AML-193 (cell line): ENCODE results near the gene KCNQ1.

Experiments used
- DNase-seq, 2 experiments: peaks; one replicate each; lab custom pipeline; 2025; lab: John Stamatoyannopoulos, UW

Gene KCNQ1

GRCh38 chr11:2523821-2524391 lies 79.1 kb downstream of the KCNQ1 start:
- no peak for DNase-seq

GRCh38 chr11:2524446-2525165 lies 79.8 kb downstream of the KCNQ1 start:
- DNase-seq, result no peak

DNA sequence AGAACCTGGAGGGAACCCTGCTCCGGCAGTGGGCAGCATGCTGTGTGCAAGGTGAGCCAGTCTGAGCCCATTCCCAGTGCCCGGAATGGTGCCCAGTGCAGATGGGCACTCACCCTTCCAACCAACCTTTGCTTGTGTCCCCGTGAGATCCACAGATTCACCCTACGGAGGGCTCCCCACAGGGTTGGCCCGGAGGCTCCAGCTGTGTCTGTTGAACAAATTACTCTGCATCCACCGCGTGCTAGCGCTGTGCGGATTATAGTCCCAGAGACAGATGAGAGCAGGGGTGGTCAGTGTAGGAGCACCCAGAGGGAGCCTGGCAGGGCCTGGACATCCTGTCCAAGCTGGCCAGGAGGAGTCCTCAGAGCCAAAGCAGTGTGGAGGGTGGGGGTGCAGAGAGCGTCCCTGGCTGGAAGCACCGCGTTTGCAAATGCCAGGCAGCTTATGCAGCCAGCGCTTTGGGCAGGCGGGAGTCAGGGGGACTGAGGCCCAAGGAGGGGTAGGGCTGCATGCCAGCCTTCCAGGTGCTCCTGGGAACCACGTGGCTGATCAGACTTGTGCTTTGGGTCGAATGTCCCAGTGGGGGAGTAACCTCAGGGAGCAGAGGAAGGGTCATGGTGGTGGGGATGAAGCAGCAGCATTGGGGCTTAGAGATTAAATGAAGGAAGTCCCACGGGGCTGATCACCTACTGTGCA lies 80.5 kb downstream of the KCNQ1 start:
- DNase-seq, result no peak

DNA sequence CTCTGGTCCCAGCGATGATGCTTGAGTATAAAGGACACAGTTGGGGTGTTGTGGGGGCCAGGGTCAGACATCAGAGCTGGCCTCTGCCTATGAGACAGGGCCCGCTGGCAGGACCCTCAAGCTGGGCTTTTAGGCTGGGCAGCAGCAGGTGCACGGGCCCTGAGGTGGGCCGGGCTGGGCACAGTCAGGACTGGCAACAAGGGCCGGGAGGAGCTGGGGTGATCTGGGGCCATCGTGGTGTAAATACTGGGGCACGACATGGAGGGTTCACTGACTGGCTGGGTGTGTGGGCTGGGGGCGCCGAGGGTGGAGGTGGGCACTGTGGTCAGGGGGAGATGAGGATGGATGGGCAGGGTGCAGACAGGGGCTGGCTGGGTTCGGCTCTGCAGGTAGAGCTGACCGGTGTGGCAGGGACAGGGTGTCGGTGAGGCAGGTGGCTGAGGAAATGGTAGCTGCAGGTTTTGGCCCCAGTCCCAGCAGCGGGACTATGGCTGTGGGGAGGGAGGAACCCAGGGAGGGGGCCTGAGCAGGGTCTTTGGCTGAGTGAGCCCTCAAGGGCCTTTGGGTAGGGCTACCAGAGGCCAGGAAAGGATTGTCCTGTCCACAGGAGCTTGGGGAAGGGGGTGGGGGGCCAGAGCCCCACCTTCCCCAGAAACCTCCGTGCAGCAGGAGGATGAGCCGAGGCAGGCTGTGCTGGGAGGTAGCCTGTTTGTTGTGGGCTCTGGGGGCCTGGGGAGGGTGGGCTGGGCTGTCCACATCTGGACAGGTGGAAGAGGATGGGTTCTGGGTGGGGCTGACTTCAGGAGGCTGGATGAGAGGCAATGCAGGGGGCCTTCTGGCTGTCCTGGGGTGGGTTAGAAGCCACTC lies 81.4 kb downstream of the KCNQ1 start:
- no peak for DNase-seq

GRCh38 chr11:2526808-2527381 lies 82.1 kb downstream of the KCNQ1 start:
- DNase-seq, result no peak

GRCh38 chr11:2527621-2528291 lies 82.9 kb downstream of the KCNQ1 start:
- no peak for DNase-seq

GRCh38 chr11:2528301-2529050 lies 83.7 kb downstream of the KCNQ1 start:
- no peak for DNase-seq

DNA sequence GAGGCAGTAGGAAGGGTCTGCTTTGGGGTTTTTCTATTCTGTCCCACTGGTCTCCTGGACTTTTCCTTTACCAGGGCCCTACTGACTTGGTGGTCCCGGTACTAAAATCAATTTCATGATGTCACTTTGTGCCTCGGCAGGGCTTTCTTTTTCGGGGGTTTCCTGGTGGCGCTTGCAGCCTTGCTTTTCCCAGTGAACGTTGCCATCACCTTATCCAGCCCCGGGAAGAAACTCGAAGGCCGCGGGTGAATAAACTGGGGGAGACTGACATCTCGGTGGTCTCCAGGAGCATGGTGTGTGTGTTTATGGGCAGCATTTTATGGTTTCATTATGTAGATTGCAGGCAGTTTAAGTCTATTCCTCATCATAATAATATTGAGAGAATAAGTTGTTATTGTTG lies 84.4 kb downstream of the KCNQ1 start:
- DNase-seq, result no peak

DNA sequence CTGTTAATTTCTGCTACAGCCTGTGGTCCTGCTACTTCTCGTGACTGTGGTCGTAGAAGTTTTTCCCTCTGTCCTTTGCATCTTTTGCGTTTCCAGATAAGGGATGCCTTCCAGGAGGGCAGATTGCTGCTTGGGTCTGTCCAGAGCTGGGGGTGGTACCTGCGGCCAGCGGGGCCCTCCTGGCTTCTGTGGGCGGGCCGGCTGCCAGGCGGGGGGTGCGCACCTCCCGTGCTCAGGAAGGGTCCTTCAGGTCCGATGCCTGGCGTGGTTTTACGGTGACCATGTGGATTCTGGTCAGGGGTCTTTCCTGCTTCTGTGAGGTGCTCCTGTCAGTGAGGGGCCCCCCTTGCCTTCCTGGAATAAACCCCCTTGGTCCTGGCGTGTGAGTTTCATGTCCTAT lies 84.8 kb downstream of the KCNQ1 start:
- DNase-seq, result no peak

GRCh38 chr11:2530131-2530854 lies 85.5 kb downstream of the KCNQ1 start:
- no peak for DNase-seq

DNA sequence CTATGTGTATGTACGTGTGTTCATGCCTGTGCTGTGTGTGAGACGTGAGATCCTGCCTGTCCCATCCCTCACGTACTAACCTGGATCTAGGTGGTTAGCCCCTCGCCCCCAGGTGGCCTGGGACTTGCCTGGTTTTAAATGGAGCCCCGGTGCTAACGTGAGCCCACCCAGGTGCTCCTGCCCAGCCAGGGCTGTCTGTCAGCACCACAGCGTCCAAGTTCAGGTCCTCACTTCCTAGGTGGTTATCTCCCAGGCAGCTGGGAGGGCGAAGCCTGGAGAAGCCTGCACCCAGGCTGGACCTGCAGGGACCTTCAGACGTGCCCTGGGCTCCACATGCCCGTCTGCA lies 86.0 kb downstream of the KCNQ1 start:
- no peak for DNase-seq

DNA sequence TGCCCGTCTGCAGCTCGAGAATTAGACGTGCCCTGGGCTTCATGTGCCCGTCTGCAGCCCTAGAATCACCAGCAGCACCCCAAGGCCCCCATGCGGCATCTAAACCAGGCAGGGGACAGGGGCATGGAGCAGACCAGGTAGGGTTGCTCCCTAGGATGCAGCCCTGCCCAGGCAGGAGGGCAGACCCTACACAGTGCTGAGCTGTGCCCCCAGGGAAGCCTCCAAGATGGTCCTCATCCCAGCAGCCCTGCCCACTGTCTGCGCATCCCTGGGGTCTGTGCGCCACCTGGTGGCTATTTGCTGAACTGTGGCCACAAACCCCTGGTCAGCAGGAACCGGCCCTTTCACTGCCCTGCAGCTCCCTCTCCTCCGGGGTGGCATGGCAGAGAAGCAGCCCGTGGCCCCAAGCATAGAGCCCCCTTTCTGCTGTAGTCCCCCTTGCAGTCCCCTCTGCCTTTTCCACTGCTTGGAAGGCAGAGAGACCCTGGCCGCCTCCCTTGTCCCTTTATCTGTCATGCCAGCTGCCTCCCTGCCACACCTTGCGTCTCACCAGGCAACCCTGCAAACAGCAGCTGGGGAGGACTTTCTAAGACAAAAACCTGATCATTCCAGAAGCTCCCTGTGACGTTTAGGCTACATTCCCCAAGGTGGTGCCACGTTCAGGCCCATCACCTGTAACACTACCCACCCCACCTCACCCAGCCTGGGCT lies 86.6 kb downstream of the KCNQ1 start:
- peak; percentile 11 to 23 for DNase-seq

DNA sequence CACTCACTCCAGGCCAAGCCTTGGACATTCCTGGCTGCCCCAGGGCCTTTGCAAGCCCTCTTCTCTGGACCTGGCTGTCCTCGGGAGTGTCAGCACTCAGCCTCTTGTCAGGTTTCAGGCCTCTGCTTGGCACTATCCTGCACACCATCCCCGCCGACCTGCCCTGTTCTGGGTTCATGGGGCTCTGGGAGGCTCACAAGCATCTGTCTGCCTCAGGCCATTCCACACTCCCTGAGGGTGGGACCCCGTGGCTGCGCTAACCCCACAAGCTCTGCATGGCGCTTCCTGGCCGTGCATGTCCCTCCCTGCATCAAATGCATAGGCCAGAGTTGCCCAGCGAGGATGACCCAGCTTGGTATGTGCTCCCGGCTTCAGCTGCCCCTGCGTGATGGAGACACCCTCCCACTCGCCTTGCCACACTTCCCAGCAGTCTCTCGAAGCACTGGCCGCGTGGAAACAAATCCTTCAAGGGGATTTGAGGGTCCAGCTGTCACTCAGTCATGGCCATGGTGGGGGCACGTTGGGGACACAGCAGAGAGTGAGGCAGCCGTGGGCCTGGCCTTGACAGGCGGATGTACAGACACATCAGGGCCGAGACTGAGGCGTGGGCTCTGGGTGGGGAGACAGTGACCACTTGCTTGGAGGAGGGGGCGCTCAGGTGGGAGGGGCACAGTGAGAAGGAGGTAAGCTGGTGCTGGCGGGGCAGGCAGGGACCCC lies 87.3 kb downstream of the KCNQ1 start:
- DNase-seq, result no peak

DNA sequence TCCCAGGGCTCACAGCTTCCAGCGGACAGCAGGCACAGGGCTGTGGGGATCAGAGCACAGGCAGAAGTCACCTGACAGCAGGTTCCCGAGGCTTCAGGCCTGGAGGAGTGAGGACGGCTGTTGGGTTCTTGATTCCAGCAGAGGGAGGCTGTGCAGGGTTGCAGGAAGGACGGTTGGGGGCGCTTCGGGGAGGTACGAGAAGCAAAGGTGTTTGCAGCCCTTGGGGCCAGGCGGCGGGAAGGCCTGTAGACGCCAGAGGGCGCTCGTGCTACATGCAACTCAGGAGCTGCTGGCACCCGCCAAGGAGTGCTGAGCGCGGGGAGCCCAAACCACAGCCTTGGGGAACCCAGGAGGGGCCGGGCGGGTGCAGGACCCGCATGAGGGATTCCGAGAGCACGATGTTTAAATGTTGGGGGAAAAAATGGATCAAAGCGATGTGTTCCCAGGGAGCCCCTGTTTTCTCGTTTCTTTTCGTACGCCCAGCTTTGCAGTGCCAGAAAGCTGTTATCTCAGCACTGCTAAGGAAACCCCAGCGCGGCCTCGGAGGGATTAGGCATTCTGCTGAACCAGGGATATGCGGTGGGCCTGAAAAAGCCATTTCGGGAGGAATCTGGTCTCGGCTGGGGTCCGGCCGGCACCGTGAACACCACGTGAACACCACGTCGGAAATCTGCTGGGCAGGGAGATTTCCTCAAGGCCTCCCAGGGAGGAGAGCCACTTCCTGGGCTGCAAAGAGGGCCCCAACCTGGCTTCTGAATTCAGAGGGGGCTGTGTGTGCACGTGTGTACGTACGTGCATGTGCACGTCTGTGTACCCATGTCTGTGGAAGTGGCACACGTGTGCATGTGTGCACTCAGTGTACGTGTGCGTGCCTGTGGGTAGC lies 88.1 kb downstream of the KCNQ1 start:
- DNase-seq, result peak; percentile 63 to 74

DNA sequence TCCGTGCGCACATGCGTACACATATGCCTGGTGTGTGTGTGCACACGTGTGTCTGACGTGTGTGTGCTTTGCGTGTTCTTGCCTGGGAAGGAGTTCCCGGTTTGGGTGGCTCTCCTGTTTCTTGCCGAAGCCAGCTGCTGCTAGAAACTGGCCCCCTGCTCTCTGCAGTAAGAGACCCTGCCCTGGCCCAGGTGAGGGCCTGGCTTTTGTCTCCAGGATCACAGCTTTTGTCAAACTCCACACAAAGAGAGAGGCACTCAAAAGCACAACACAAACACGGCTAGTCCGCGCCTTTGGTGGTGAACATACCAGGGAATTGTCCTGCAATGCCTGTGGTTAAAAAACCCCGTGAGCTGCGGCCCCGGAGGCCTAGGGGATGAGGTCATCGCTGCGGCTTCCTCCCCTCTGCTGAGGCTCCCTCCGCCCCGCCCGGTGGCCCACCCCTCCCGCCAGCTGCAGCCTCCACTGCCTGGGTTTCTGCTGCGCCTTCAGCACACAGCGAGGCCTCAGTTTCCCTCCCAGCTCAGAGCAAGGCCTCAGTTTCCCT lies 88.9 kb downstream of the KCNQ1 start:
- peak; percentile 67 to 73 for DNase-seq

DNA sequence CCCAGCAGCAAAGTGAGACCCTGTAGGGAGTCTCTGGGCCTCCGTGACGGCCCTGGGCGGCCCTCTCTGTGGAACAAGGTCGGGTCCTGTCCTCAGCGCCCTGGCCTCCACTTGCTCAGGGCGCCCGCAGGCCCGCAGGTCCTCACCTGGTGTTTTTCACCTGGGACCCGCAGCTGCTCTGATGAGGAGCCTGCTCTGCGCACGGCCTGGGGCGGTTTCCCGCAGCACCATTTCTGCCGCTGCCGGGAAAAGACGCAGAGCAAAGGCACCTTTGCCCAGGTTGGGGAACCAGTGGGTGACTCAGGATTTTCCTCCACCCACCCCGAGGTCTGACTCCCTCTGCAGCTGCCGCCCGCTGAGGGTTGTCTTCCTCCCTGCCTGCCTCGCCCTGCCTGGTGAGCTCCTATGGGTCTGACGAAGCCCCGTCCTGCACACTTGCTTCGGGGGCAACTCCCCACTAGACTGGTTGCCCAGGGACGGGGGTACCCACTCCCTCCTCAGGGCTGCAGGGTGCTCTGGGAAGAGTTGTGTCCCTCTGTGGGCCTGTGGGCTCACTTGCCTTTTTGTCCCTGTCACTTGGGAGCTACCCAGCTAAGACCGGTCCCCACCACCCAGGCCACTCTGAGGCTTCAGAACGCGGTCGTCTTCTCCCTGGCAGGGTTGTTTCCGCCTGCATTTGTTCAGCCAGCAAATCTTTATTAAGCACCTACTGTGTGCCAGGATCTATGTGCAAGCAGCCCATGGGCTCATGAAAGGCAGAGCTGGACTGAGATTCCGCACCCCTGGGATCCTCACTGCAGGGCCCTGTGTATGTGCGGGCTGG lies 89.5 kb downstream of the KCNQ1 start:
- no peak for DNase-seq
